ENCODE results near the gene SPG11. TPM values are rescaled to one million over a fixed set of nuclear protein-coding genes. Genes with fewer than 3 reads are reported as not detected.

Gene SPG11
- total and polyA plus RNA-seq, 4 donors = 17.3 to 65.3 (median 31.3) TPM

DNA sequence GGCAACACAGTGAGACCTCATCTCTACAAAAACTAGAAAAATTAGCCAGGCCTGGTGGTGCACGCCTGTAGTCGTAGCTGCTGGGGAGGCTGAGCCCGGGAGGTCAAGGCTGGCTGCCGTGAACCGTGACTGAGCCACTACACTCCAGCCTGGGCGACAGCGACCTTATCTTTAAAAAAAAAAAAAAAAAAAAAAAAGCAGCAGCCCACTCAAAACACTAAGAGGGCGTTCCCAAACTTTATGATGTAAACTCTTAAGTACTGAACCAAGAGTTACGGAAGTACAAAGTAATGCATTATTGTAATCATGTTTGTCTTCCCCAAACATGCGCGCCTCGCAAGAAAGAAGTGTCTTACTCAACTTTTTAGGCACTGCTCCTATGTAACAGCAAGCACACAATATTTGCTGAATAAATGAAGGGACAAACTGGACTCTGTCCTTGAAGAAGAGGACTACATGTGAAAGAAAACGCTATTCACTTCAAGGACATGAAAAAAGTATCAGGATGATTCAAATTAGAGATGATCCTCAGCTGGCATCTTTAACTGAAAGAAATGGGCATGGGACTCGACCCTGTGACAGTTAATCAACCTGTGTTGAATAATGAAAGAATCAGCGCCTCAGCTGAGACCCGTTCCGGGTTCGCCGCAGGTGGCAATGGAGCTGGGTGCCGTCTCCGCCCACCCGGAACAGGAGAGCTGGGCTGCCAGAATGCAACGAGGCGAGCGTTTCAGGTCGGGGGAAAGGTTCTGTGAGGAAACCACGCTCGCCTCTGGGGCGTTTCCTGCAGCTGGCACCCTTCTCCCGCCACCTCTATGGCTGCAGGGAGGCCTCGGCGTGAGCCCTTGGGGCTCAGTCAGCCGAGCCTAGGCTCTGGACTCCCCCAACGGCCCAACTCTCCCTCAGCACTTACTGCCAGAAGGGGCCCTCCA is 718 bp downstream of the SPG11 start:
- Histone ChIP-seq H3K9me3 (ENCODE audit: control insufficient read depth in 4 of 4, low read length in 3 of 4) (no peaks in the 10 kb centered on the region), H3K36me3 (ENCODE audit: control insufficient read depth in 4 of 4, insufficient read depth in 3 of 4, low read depth in 1 of 4, low read length in 3 of 4) (peaks cover 5 to 11% (median 7%) of the 10 kb centered on the region in 4 donors), H3K27ac (ENCODE audit: low read depth in 1 of 2, low read length in 2 of 2) (peak overlapping the region; percentile 97 to 98), H3K4me1 (ENCODE audit: control insufficient read depth in 4 of 4, insufficient read depth in 4 of 4, low read length in 3 of 4) (peaks cover 0 to 8% (median 5%) of the 10 kb centered on the region in 4 donors), H3K27me3 (ENCODE audit: control insufficient read depth in 4 of 4, insufficient read depth in 4 of 4, low read length in 3 of 4) (no peaks in the 10 kb centered on the region), H3K4me3 (ENCODE audit: low read depth in 1 of 3, low read length in 3 of 3) (peak overlapping the region; percentile 81 to 99 (median 91)), H3K9ac (ENCODE audit: low read depth in 1 of 2, low read length in 2 of 2) (peak overlapping the region; percentile 81 to 99)
- 3% methylated on average over 34 of the region's 34 CpGs for WGBS
- peak; percentile 65 for DNase-seq (ENCODE audit: low spot score)
- TF ChIP-seq REST (IDR thresholded peaks at IDR 0.05) = peak; percentile 59
- peak in 1 of 2 donors; percentile 35 for TF ChIP-seq RXRA (IDR thresholded peaks at IDR 0.05)
- TF ChIP-seq JUND (IDR thresholded peaks at IDR 0.05) = peak in 1 of 2 donors; percentile 7
- TF ChIP-seq HNF4A (conservative IDR thresholded peaks at IDR 0.05) = peak; percentile 1 to 20
- no peak for TF ChIP-seq RAD21 (IDR thresholded peaks at IDR 0.05)
- peak; percentile 10 for TF ChIP-seq MAX (IDR thresholded peaks at IDR 0.05)

GRCh38 chr15:44661576-44661975 is 1.9 kb downstream of the SPG11 start:
- peaks cover 5 to 18% (median 16%) of the 10 kb centered on the region in 4 donors for H3K36me3 ChIP-seq (ENCODE audit: control insufficient read depth in 4 of 4, insufficient read depth in 3 of 4, low read depth in 1 of 4, low read length in 3 of 4)
- H3K4me3 ChIP-seq (ENCODE audit: low read depth in 1 of 3, low read length in 3 of 3) = no peak overlapping the region
- peak overlapping the region in 1 of 2 donors; percentile 12 for H3K9ac ChIP-seq (ENCODE audit: low read depth in 1 of 2, low read length in 2 of 2)
- H3K4me1 ChIP-seq (ENCODE audit: control insufficient read depth in 4 of 4, insufficient read depth in 4 of 4, low read length in 3 of 4) = peaks cover 0 to 8% (median 5%) of the 10 kb centered on the region in 4 donors
- no peak for DNase-seq (ENCODE audit: low spot score)
- H3K27ac ChIP-seq (ENCODE audit: low read depth in 1 of 2, low read length in 2 of 2) = no peak overlapping the region
- TF ChIP-seq CTCF (IDR thresholded peaks at IDR 0.05; ENCODE audit: low read depth, low read length, missing input control) (no peak), NR2F2 (IDR thresholded peaks at IDR 0.05) (no peak), RAD21 (IDR thresholded peaks at IDR 0.05) (no peak), SP1 (IDR thresholded peaks at IDR 0.05) (no peak), FOXA2 (IDR thresholded peaks at IDR 0.05) (no peak)
- TF ChIP-seq, protein P1, sequence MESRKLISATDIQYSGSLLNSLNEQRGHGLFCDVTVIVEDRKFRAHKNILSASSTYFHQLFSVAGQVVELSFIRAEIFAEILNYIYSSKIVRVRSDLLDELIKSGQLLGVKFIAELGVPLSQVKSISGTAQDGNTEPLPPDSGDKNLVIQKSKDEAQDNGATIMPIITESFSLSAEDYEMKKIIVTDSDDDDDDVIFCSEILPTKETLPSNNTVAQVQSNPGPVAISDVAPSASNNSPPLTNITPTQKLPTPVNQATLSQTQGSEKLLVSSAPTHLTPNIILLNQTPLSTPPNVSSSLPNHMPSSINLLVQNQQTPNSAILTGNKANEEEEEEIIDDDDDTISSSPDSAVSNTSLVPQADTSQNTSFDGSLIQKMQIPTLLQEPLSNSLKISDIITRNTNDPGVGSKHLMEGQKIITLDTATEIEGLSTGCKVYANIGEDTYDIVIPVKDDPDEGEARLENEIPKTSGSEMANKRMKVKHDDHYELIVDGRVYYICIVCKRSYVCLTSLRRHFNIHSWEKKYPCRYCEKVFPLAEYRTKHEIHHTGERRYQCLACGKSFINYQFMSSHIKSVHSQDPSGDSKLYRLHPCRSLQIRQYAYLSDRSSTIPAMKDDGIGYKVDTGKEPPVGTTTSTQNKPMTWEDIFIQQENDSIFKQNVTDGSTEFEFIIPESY (IDR thresholded peaks at IDR 0.05) = no peak
- no peaks in the 10 kb centered on the region for H3K9me3 ChIP-seq (ENCODE audit: control insufficient read depth in 4 of 4, low read length in 3 of 4)
- H3K27me3 ChIP-seq (ENCODE audit: control insufficient read depth in 4 of 4, insufficient read depth in 4 of 4, low read length in 3 of 4) = no peaks in the 10 kb centered on the region
